ENCODE measurements around the gene FAR1.

DNA sequence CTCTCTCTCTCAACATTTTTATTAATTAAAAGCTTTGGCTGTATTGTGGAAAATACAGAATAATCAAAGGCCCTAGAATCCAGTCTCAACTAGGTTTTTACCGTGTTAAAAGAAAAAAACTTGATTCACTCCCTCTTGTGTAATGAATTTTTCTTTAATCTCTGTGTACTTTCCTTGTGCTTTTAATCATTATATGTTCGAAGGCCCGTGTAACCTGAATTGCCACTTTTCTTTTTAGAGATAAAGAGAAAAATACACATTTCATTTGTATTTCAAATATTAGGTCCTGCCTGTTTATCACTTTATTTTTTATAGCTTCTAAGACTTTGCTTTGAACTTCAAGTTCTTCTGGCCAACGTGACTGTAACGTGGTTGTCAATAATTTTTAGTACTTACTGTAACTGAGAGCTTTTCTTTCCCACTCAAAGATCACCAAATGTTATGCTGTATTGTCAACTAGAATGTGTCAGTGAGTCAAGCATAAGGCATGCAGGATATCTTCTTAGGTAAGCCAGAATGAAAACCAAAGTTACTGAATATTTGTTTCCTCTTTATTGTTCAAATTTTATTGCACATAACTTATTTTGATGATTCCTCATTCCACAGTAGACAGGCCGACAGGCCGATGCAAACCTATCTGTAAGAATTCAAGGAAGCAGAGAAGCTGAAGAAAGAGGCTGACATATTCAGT lies 23.3 kb upstream of the FAR1 start:
- TF ChIP-seq TAF1 (IDR thresholded peaks at IDR 0.05; ENCODE audit: low read depth) (no peak), SMC3 (conservative IDR thresholded peaks at IDR 0.05; ENCODE audit: poor library complexity) (no peak), EZH2 (IDR thresholded peaks at IDR 0.05; ENCODE audit: borderline replicate concordance, insufficient read depth, low read length, poor library complexity, severe bottlenecking) (no peak), RAD21 (conservative IDR thresholded peaks at IDR 0.05) (no peak), POLR2AphosphoS5 (IDR thresholded peaks at IDR 0.05) (no peak)
- TF ChIP-seq, protein P1, sequence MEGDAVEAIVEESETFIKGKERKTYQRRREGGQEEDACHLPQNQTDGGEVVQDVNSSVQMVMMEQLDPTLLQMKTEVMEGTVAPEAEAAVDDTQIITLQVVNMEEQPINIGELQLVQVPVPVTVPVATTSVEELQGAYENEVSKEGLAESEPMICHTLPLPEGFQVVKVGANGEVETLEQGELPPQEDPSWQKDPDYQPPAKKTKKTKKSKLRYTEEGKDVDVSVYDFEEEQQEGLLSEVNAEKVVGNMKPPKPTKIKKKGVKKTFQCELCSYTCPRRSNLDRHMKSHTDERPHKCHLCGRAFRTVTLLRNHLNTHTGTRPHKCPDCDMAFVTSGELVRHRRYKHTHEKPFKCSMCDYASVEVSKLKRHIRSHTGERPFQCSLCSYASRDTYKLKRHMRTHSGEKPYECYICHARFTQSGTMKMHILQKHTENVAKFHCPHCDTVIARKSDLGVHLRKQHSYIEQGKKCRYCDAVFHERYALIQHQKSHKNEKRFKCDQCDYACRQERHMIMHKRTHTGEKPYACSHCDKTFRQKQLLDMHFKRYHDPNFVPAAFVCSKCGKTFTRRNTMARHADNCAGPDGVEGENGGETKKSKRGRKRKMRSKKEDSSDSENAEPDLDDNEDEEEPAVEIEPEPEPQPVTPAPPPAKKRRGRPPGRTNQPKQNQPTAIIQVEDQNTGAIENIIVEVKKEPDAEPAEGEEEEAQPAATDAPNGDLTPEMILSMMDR (IDR thresholded peaks at IDR 0.05; ENCODE audit: poor library complexity, severe bottlenecking): no peak
- TF ChIP-seq, protein P2, sequence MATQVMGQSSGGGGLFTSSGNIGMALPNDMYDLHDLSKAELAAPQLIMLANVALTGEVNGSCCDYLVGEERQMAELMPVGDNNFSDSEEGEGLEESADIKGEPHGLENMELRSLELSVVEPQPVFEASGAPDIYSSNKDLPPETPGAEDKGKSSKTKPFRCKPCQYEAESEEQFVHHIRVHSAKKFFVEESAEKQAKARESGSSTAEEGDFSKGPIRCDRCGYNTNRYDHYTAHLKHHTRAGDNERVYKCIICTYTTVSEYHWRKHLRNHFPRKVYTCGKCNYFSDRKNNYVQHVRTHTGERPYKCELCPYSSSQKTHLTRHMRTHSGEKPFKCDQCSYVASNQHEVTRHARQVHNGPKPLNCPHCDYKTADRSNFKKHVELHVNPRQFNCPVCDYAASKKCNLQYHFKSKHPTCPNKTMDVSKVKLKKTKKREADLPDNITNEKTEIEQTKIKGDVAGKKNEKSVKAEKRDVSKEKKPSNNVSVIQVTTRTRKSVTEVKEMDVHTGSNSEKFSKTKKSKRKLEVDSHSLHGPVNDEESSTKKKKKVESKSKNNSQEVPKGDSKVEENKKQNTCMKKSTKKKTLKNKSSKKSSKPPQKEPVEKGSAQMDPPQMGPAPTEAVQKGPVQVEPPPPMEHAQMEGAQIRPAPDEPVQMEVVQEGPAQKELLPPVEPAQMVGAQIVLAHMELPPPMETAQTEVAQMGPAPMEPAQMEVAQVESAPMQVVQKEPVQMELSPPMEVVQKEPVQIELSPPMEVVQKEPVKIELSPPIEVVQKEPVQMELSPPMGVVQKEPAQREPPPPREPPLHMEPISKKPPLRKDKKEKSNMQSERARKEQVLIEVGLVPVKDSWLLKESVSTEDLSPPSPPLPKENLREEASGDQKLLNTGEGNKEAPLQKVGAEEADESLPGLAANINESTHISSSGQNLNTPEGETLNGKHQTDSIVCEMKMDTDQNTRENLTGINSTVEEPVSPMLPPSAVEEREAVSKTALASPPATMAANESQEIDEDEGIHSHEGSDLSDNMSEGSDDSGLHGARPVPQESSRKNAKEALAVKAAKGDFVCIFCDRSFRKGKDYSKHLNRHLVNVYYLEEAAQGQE (IDR thresholded peaks at IDR 0.05; ENCODE audit: borderline replicate concordance): no peak
